GM18498 (cell line): ENCODE results near the gene FAU.

Experiments
- ATAC-seq: cut with Tn5 transposase; IDR thresholded peaks from one replicate; pipeline ENCODE4 v1.9.1; 2021; ENCODE audit warnings: mild to moderate bottlenecking, moderate library complexity; ENCODE audit not compliant: unreplicated experiment

Gene FAU

DNA sequence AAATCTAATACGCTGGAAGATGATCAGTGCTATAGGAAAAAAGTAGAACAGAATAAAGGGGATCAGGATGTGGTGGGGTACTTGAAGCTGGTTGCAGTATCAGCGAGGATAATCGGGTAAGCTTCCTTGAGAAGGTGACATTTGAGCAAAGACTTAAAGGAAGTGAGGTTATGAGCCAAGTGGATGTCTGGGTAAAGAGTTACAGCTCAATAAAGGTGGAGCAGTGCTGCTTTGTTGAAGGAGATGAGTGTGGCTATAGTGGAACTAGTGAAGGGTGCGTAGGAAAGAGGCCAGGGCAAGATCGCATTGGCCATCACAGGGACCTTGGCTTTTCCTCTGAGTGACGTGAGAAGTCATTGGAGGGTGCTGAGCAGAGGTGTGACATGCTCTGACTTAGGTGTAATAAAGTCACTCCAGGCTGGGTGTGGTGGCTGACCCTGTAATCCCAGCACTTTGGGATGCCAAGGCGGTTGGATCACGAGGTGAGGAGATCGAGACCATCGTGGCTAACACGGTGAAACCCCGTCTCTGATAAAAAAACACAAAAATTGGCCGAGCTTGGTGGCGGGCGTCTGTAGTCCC lies 14.7 kb upstream of the FAU start:
- no peak for ATAC-seq

DNA sequence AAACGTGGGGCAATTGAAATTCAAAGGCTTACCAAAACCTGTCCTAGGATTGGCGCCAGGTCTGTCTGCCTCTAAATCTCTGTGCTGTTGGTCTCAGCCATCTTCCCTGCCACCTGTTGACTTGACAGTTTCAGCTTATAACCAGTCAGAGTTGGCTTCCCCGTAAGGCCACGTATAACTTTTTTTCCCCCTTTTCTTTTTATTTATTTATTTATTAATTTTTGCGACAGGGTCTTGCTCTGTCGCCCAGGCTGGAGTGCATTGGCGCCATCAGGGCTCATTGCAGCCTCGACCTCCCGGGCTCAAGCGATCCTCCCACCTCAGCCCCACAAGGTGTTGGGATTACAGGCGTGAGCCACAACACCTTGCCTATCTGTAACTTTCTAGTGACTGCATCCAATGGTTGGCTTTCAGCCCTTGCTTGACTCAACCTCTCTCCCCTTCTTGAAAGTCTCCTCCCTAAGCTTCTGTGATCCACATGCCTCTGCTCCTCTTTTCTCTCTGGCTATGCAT lies 13.8 kb upstream of the FAU start:
- ATAC-seq: no peak

DNA sequence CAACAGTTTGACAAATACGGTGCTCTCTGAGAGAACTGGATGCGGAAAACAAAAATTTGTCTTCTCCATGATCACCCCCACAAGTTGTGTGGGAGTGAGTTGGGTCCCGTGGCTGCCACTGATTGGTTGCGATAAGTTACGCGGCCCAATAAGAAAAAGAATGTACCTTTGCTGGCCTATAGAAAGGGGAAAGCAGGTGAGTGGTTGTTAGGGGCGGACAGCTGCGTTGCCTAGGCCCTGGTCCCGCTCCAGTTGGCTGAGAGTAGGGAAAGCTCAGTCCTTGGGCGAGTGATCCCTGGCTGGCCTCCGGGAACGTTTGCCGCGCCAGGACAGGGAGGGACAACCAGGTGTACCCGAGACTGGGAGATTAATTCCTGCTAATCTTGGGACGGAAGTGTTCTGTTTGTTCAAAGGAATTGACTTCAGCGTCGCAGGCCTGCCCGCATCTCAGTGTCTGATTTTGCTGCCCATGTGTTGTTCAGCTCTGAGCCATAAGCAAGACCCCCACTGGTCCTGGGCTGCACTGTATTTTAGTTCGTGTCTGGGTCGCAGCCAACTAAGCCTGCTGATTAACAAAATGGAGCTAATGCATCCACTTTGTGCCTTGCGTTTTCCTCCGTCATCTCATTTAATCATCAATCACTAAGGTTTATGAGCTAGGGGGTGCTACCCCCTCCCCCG lies 13.2 kb upstream of the FAU start:
- ATAC-seq: peak; percentile 71

DNA sequence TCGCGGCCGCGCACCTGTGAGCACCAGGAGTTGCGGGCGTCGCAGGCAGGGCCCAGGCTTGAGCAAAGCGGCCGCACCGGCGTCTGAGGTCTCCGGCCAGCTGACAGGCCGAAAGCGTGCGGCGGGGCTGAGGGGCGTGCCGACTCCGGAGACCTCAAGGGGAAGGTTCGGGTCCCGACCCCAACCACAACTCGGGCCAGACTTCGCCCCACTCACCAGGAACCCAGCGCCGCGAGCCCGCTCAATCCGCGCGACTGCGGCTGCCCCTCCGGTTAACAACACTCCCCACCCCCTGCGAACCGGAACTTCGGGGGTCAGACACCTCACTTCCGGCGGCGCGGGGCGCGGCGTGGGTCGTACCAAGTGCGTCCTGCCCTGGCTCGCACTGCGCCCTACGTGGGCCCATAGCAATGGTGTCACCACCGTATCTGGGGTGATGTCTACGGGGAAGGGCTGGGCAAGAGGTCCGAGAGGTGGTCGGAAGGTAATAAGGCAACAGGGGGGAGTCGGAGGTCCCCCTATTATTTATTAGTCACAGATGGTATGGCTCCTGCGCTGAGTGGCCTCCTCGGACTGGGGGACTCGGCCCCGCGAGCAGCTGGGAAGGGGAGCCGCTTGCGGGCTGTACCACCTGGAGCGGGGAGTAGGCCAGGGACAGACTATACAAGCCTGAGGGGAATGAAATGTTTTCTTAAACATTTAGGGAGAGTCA lies 12.5 kb upstream of the FAU start, which contains the start of gene SYVN1:
Gene SYVN1 (minus strand): TSS at position 280 of the 712 bp plus-strand sequence. CDS start 918 bp downstream, outside the sequence.
- ATAC-seq: peak; percentile 65

DNA sequence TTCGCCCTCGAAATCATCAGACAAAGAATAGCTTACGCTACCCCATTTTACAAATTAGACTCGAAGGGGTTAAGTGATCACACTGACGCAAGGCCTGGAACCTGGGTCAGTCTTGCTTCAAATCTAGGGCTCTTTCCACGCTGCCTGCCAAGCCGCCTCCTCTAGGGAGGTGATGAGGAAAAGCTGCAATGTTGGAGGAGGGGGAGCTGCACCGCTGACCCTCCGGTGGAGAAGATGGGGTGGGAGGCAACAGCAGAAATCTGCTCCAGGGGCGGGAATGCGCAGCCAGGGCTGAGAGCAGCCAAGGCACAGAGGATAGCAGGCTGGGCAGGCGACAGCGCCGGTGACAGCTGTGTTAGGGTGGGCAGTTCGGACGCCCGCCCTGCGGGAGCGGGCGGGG lies 11.8 kb upstream of the FAU start:
- no peak for ATAC-seq

DNA sequence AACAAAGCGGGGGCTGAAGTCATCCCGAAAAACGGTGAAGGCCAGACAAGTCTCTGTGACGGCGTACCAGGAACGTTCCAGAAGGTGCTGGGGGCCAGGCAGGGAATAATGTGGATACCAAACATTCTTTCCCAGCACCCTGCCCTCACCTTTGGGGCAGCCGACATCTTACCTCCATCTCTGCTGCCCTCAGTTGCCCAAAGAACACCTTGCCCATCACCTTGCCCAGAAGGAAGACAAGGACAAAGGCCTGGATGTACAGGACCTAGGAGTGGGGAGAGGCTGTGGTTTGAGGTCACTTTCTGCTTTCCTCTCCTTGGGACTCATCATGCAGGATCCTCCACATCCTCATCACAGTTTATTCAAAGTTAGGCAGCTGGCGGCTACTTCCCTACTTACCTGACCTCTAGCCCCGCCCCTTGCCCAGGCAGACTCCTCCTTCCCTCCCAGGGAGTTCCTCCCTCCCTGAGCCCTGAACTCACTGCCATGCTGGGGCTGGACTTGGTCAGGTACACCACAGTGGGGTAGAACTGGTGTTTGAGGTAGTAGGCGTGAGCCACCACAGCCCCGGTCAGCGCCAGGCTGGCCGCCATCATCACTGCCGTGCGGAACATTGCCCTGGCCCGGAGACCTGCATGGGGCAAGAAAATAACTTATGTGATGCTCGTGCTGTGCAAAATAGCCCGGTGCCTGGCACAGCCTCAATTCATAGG lies 11.2 kb upstream of the FAU start:
- ATAC-seq: no peak

DNA sequence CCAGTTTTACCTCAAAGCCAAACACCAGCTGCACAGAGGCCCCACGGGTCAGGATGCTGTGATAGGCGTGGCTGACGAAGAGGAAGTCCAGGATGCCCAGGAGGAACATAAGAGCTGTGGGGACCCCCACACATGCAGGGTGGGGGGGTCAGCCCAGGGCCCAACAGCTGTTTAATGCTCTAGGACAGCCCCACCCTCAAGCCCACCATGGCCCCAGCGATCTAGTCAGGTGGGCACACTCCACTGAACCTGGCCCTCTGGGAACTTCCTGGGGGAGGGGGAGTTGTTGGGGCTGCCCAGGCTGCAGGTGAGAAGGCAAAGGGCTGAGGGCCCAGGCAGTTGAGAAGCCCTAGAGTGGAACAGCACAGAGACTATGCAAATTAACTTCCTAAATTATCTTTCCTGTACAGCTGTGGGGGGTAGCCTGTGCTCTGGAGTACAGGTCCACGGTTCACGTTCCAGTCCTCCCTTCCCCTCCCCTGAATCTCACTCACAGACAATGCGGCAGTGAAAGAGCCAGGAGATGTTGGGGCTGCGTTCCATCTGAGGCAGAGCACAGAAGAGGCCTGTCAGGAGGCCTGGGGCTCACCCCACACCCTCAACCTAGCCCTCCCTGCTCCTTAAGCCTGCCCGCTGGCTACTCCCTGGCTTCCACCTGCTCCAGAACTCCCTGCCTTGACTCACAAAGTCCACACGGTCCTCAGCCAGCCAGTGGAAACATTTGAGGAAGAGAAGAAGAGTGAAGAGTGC lies 10.5 kb upstream of the FAU start:
- peak; percentile 36 for ATAC-seq

DNA sequence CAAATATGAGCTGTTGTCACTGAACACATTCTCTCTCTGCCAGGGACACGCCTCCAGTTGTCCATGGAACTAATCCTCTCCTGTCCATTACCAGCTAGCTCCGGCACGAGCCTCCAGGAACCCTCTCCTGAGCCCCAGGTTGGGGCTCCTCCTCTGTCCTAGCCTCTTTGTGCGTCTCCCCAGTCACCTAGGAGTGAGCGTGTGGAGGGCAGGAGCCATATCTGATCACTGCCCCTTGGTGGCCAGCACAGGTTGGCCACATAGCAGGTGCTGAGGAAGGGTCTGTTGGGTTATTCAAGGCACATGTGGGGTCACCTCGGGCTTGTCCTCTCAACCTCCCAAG lies 9.9 kb upstream of the FAU start:
- ATAC-seq: no peak

DNA sequence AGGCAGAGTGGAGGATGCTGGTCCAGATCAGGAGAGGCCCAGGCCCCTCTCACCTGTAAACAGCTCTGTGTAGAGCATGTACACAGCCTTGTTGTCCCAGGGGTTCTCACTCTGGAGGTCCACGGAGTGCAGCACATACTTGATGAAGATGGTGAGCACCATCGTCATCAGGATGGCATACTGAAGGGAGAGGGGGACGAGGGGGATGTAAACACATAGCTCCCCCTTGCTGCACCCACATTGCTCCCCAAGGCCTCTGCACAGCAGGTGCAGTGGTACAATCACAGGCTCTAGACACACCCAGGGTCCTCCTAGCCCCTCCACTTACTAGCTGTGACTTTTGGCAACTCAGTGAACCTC lies 9.5 kb upstream of the FAU start:
- ATAC-seq: no peak

DNA sequence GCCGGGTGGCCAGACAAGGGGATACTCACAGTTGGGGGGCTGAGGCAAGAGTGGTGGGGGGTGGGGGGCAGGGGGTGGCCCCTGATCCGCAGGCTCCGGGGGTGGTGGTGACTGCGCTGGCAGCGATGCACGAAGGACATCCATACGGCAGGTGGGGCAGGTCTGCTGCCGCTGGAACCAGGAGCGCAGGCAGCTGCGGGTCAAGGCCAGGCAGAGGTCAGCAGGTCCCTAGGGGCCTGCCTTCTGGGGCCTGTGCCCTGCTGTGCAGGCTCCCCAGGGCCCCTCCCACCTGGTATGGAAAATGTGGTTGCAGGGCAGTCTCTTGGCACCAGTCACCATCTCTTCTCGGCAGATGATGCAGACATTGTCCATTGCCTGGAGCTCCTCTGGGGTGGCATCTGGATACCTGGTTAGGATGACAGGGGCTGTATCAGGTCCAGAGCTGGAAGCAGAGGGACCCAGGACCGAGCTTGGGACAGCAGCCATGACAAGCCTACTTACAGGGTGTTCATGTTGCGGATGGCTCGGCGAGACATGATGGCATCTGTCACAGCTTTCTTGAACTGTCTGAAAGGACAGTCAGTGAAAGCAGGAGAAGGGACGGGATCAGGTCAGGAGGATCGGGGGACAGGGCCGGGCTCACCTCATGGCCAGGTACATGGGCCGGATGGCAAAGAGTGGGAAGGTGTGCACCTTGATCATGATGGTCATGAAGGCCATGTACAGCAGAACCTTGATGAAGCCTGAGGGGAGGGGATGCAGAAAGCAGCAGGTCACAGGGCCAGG lies 8.9 kb upstream of the FAU start:
- no peak for ATAC-seq

DNA sequence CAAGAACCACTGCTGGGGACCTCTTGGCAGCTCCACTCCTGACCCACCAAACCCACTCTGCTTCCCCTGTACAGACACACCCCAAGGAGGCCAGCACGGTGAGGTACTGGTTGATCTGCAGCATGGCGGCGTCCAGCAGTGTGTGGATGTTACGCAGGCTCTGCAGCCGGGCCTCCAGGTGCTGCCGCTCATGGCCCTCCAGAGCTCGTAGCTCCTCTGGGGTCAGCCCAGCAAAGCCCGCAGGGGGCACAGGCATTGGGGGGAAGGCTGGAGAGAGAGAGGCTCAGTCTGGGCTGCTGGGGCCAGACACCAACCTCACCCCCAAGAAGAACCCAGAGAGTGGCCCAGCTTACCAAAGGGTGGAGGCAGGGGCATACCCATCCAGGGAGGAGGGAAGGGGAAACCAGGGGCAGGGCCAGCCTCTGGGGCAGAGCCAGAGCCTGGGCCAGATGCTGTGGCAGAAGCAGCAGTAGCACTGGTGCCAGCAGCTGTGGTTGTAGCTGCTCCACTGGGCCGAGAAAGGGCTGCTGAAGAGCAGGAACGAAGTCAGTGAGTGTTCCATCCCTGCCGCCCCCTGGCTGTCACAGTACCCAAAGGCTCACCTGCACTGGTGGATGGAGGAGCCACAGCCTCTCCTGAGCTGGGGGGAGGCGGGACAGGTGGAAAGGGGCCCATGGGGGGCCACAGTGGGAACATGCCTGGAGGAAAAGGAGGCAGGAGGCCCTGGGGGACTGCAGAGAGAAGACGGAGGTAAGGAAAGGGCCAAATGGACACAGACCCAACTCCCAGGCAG lies 7.9 kb upstream of the FAU start:
- no peak for ATAC-seq

DNA sequence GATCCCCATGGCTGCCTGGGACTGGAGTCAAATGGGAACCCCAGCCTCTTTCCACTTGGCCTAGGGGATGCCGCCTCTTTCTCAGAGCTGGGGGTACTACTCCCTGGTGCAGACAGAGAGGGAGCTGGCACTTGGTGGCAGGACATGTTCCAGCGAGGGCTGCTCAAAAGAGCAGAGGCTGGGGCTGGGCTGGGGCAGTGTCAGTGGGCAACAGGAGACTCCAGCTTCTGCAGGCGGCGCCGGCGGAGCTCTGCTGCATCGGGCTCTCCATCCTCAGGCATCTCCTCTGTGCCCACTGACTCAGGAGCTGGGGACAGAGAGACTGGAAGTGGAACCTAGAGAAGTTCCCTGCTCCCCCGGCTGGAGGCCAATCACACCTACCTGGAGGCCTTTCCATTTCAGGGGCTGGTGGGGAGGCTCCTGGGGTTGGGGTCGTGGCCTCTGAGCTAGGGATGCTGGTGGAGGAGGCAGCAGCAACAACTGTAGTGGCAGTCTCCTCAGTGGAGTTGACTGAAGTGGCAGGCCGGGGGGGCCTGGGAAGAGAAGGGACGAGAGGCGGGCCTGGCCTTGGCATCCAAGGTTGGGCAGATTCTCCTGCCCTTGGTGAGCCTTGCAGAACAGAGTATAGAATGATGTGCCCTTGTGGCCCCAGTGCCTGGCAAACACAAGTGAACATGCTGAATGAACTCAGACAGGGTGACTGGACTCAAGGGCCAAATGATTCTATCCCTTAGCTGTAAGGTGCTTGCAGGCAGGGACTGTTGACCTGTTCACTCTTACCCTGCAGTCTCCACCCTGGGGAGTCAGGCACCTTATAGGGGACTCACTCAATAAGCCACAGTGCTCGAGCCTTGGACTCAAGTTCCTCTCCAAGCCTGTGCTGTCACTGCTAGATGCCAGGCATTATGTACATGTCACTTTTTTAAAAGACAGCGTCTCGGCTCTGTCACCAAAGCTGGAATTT lies 6.5 kb upstream of the FAU start:
- no peak for ATAC-seq

DNA sequence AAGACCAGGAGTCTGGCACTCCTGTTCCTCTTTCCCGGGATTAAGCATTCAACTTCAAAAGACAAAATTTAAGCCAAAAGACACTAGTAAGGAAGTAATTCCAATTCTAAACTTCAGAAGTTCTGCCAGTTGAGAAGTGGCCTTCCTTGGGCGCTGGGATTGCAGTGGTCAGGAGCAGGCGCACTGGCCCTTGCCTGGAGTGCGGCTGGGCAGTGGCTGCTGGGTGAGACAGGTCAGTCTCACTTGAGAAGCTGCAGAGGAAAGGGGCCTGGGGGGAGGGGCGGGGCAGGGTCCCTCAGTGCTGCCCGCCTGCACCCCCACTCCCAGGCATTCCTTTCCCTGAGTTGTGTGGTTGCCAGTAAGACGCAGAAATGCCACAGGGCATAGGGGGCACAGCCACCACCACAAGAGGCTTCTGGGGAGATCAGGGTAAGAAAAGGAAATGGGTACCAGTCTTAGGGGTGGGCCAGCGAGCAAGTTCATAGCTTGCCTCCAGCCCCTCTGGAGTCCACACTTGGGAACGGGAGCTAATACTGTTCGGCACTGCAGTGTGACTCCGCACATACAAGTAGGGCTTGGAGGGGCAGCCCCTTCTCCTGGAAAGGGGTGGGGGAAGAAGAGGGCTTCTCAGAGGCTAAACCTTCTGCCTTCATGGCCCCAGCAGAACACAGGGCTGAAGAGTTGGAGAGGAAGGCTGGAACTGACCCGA lies 5.7 kb upstream of the FAU start:
- ATAC-seq: no peak

DNA sequence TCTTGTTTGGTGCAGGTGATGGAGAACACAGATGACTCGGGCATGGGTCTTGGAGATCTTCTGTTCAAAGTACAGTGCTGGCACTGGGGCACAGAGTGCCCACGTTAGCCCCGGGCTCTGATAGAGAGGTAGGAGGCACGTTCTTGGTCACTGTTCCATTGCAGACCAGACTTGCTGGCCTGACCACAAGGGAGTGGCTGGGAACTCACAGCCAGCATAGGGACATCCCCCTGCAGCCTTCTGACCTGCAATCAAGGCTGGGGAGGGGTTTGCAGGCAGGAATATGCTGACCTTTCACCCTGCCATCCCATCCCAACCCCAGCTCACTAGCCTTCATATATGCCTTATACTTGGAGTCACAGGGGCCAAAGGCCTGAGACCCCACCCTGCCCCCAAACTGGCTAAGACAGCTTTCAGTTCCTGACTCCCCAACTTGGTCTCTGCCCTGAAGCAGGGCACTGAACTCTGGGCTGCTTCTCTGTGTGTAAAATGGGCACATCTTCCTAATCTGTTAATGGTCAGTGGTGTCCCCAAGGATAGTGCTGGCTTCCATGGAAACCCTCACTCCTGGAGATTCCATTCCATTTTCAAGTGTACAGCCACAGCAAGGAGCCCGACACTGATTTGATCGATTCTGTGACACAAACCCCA lies 4.8 kb upstream of the FAU start:
- no peak for ATAC-seq

DNA sequence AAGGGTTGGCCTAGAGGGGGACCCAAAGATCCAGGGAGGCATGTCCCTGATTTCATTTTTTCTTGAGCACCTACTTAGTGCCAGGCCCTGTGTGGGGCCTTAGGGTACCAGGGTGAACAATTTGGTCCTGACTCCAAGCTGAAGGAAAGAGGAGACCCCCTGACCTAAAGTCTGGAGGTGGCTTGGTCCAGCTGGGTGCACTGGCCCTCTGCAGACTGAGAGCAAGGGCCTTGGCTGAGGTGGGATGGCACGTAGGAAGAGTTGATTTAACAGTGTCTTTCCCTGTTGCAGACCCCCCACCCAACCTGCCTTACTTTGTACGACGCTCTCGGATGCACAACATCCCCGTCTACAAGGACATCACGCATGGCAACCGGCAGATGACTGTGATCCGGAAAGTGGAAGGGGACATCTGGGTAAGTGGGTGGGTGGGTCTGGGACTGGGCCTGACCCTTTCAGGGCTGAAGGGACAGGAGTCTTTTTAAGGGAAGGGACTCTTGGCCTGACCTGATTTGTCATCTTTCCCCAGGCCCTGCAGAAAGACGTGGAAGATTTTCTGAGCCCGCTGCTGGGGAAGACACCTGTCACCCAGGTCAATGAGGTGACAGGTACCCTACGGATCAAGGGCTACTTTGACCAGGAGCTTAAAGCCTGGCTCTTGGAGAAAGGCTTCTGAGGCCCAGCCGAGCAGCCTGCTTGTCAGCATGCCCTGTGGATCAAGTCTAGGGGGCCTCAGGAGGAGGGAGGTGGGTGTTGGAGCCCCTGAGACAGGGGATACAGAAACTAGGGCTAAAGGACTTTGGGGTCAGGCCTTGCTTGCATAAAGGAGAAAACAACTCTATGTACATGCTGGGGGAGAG lies 3.5 kb upstream of the FAU start:
- no peak for ATAC-seq
